OCI-LY3 (cell line): ENCODE measurements around the gene EHD2.

Experiments
- H2AFZ ChIP-seq: fragments of 200-600, 300-600 bp; shearing (Covaris generic); 2 replicates; pipeline ENCODE4 v1.6.0; 2014; ENCODE audit warnings: antibody characterized with exemption, low read depth, low read length
- H3K27ac ChIP-seq: fragments of 200-600, 300-600 bp; sonication (generic); 2 replicates; pipeline ENCODE4 v1.5.1; 2014; ENCODE audit warnings: mild to moderate bottlenecking, low read length, moderate library complexity, mixed read lengths
- H3K27me3 ChIP-seq: fragments of 200-600, 300-600 bp; sonication (generic); 2 replicates; pipeline ENCODE4 v1.6.1; 2014; ENCODE audit warnings: low read depth, low read length, mixed read lengths
- H3K36me3 ChIP-seq: fragments of 200-600, 300-600 bp; sonication (generic); replicated peaks from 2 replicates; pipeline ENCODE3; 2014; ENCODE audit warnings: low read depth, low read length, mixed read lengths
- H3K4me1 ChIP-seq: fragments of 300-600, 200-600 bp; sonication (generic); 2 replicates; pipeline ENCODE4 v1.6.1; 2014; ENCODE audit warnings: low read length, mixed read lengths
- H3K4me2 ChIP-seq: fragments of 200-600, 300-600 bp; sonication (generic); 2 replicates; pipeline ENCODE4 v1.6.1; 2014; ENCODE audit warnings: low read length, mixed read lengths
- H3K4me3 ChIP-seq: fragments of 300-600, 200-600 bp; sonication (generic); 2 replicates; pipeline ENCODE4 v1.5.1; 2014; ENCODE audit warnings: antibody characterized with exemption, mild to moderate bottlenecking, low read length, moderate library complexity
- H3K79me2 ChIP-seq: fragments of 300-600, 200-600 bp; shearing (Covaris generic); 2 replicates; pipeline ENCODE4 v1.6.1; 2014; ENCODE audit warnings: mild to moderate bottlenecking, low read length, mixed read lengths
- H3K9ac ChIP-seq: fragments of 300-600, 200-600 bp; shearing (Covaris generic); 2 replicates; pipeline ENCODE4 v1.6.0; 2014; ENCODE audit warnings: mild to moderate bottlenecking, low read length, moderate library complexity
- H3K9me3 ChIP-seq: fragments of 200-600, 300-600 bp; shearing (Covaris generic); 2 replicates; pipeline ENCODE4 v1.6.1; 2014; ENCODE audit warnings: low read length, mixed read lengths; ENCODE audit not compliant: insufficient read depth
- H4K20me1 ChIP-seq: fragments of 200-600, 300-600 bp; sonication (generic); 2 replicates; pipeline ENCODE4 v1.6.1; 2016; ENCODE audit warnings: low read length, mixed read lengths; ENCODE audit not compliant: insufficient read depth
- EZH2phosphoT487 ChIP-seq: fragments of 200-600 bp; shearing (Covaris generic); IDR thresholded peaks from 2 replicates; pipeline ENCODE4 v1.6.1; 2018; ENCODE audit warnings: antibody characterized with exemption, mixed run types, low read depth
- TF ChIP-seq, protein P1 (sequence below): fragments of 200-600, 300-600 bp; sonication (generic); IDR thresholded peaks from 2 replicates; pipeline ENCODE4 v1.5.1; 2014; ENCODE audit warnings: antibody characterized with exemption, low read length, low read depth

The EHD2 gene

DNA sequence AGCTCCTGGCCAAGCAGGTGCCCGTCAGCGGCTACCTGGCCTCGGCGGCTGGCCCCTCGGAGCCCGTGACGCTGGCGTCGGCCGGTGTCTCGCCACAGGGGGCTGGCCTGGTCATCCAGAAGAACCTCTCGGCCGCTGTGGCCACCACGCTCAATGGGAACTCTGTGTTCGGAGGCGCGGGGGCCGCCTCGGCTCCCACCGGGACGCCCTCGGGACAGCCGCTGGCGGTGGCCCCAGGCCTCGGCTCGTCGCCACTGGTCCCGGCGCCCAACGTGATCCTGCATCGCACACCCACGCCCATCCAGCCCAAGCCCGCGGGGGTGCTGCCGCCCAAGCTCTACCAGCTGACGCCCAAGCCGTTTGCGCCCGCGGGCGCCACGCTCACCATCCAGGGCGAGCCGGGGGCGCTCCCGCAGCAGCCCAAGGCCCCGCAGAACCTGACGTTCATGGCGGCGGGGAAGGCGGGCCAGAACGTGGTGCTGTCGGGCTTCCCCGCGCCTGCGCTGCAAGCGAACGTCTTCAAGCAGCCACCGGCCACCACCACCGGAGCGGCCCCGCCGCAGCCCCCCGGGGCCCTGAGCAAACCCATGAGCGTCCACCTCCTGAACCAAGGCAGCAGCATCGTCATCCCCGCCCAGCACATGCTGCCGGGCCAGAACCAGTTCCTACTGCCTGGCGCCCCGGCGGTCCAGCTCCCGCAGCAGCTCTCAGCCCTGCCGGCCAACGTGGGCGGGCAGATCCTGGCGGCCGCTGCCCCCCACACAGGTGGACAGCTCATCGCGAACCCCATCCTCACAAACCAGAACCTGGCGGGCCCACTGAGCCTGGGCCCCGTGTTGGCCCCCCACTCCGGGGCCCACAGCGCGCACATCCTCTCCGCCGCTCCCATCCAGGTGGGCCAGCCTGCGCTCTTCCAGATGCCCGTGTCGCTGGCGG, 33.0 kb upstream of the EHD2 start:
- H3K79me2 ChIP-seq = no peaks in the 10 kb centered on the region
- H3K4me1 ChIP-seq = no peaks in the 10 kb centered on the region
- peaks cover 15% of the 10 kb centered on the region for H3K36me3 ChIP-seq
- H3K27ac ChIP-seq = no peak overlapping the region
- H4K20me1 ChIP-seq = 0 out of 2 replicates have a peak, but pooled peaks cover 3% of the 10 kb centered on the region
- H3K27me3 ChIP-seq = no peaks in the 10 kb centered on the region
- no peak for TF ChIP-seq EZH2phosphoT487
- H3K4me3 ChIP-seq = no peak overlapping the region
- H3K9me3 ChIP-seq = no peaks in the 10 kb centered on the region
- no peak overlapping the region for H3K4me2 ChIP-seq
- no peak overlapping the region for H3K9ac ChIP-seq
- H2AFZ ChIP-seq = no peak overlapping the region

DNA sequence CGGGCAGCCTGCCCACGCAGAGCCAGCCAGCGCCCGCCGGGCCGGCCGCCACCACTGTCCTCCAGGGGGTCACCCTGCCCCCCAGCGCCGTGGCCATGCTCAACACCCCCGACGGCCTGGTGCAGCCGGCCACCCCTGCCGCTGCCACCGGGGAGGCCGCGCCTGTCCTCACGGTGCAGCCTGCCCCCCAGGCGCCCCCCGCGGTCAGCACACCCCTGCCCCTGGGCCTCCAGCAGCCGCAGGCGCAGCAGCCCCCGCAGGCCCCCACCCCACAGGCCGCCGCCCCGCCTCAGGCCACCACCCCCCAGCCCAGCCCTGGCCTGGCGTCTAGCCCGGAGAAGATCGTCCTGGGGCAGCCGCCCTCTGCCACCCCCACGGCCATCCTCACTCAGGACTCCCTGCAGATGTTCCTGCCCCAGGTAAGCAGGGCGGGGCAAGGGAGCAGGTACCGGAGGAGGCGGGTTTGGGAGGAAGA, 32.3 kb upstream of the EHD2 start:
- Histone ChIP-seq H3K9me3 (no peaks in the 10 kb centered on the region), H3K4me3 (no peak overlapping the region), H3K79me2 (no peaks in the 10 kb centered on the region), H4K20me1 (0 out of 2 replicates have a peak, but pooled peaks cover 3% of the 10 kb centered on the region), H3K36me3 (peaks cover 15% of the 10 kb centered on the region), H3K4me2 (no peak overlapping the region), H3K27me3 (no peaks in the 10 kb centered on the region), H3K27ac (no peak overlapping the region), H3K9ac (no peak overlapping the region), H3K4me1 (no peaks in the 10 kb centered on the region), H2AFZ (no peak overlapping the region)
- TF ChIP-seq EZH2phosphoT487 = no peak
- TF ChIP-seq, protein P1, sequence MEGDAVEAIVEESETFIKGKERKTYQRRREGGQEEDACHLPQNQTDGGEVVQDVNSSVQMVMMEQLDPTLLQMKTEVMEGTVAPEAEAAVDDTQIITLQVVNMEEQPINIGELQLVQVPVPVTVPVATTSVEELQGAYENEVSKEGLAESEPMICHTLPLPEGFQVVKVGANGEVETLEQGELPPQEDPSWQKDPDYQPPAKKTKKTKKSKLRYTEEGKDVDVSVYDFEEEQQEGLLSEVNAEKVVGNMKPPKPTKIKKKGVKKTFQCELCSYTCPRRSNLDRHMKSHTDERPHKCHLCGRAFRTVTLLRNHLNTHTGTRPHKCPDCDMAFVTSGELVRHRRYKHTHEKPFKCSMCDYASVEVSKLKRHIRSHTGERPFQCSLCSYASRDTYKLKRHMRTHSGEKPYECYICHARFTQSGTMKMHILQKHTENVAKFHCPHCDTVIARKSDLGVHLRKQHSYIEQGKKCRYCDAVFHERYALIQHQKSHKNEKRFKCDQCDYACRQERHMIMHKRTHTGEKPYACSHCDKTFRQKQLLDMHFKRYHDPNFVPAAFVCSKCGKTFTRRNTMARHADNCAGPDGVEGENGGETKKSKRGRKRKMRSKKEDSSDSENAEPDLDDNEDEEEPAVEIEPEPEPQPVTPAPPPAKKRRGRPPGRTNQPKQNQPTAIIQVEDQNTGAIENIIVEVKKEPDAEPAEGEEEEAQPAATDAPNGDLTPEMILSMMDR = no peak

DNA sequence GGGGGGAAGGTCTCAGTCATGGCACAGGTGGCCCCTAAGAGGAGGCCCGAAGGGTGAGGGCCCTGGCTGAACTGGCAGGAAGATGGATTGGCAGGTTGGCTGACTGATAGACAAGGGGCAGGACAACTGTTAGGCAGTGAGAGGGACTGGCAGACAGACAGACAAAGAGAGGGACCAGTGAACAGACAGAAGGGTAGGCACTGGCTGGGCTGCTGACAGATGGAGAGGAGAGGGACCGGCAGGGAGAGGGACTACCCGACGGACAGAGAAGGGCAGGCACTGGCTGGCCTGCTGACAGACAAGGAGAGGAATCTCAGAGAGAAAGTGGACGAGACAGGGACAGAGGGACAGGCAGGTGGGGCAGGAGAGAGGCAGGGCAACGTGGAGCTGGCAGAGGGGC, 31.8 kb upstream of the EHD2 start:
- H3K4me2 ChIP-seq = no peak overlapping the region

DNA sequence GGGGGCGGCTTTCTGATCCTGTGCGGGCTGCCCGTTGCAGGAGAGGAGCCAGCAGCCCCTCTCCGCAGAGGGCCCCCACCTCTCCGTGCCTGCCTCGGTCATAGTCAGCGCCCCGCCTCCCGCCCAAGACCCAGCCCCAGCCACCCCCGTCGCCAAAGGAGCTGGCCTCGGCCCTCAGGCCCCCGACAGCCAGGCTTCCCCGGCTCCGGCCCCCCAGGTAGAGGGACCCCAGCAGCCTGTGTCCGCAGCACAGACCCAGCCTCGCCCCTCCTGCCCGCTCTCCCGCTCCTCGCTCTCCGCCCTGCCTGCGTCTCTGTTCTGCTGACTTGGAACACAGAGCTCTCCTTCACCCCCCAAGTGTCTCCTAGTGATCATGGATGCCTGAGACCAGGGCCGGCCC, 31.3 kb upstream of the EHD2 start:
- Histone ChIP-seq H3K36me3 (peaks cover 14% of the 10 kb centered on the region), H3K9me3 (no peaks in the 10 kb centered on the region), H3K9ac (no peak overlapping the region), H3K79me2 (no peaks in the 10 kb centered on the region), H3K4me1 (no peaks in the 10 kb centered on the region), H3K27ac (no peak overlapping the region), H3K4me2 (no peak overlapping the region), H3K4me3 (no peak overlapping the region), H3K27me3 (no peaks in the 10 kb centered on the region), H2AFZ (no peak overlapping the region), H4K20me1 (0 out of 2 replicates have a peak, but pooled peaks cover 3% of the 10 kb centered on the region)
- TF ChIP-seq EZH2phosphoT487 = no peak
- TF ChIP-seq, protein P1 = no peak

More for the DNA sequence above, 31.8 kb upstream of the EHD2 start:
- H3K27ac ChIP-seq = no peak overlapping the region
- H3K4me1 ChIP-seq = no peaks in the 10 kb centered on the region
- no peak for TF ChIP-seq EZH2phosphoT487
- TF ChIP-seq, protein P1 = no peak
- H3K9me3 ChIP-seq = no peaks in the 10 kb centered on the region
- H4K20me1 ChIP-seq = 0 out of 2 replicates have a peak, but pooled peaks cover 3% of the 10 kb centered on the region
- no peak overlapping the region for H2AFZ ChIP-seq
- H3K27me3 ChIP-seq = no peaks in the 10 kb centered on the region
- H3K79me2 ChIP-seq = no peaks in the 10 kb centered on the region
- H3K9ac ChIP-seq = no peak overlapping the region
- H3K36me3 ChIP-seq = peaks cover 15% of the 10 kb centered on the region
- no peak overlapping the region for H3K4me3 ChIP-seq
